Prostate gland (tissue), 2 donors: ENCODE results near the gene ZNHIT6. TPM values are rescaled to one million over a fixed set of nuclear protein-coding genes. Genes with fewer than 3 reads are reported as not detected.

Experiments used
- DNase-seq: peaks from one replicate; pipeline ENCODE4 v3.0.0-alpha.2; 2019; ENCODE audit warnings: low spot score
- H3K27ac ChIP-seq, 2 donors: fragments of 200-600 bp; sonication (generic); 2 replicates each; pipeline ENCODE4 v1.5.1; 2017 to 2019
- H3K27me3 ChIP-seq: fragments of 200-600 bp; sonication (generic); replicated peaks from 2 replicates; pipeline ENCODE4 v1.5.1; 2019; ENCODE audit not compliant: insufficient read depth
- H3K36me3 ChIP-seq, 2 donors: fragments of 200-600 bp; sonication (generic); 1 replicate in 1 of 2; 2 replicates in 1 of 2; pipeline versions ENCODE4 v1.5.1 to v1.8.1; 2017 to 2019
- H3K4me1 ChIP-seq: fragments of 200-600 bp; sonication (generic); replicated peaks from 2 replicates; pipeline ENCODE4 v1.5.1; 2019
- H3K4me3 ChIP-seq, 2 donors: fragments of 200-600 bp; sonication (generic); 2 replicates each; pipeline ENCODE4 v1.5.1; 2017 to 2019
- H3K9me3 ChIP-seq: fragments of 200-600 bp; sonication (generic); 2 replicates; pipeline ENCODE4 v1.5.1; 2017
- POLR2A ChIP-seq: fragments of 450-650 bp; IDR thresholded peaks from one replicate; pipeline ENCODE4 v1.6.1; 2016; ENCODE audit warnings: antibody characterized with exemption, mild to moderate bottlenecking
- POLR2AphosphoS5 ChIP-seq: sonication (generic); formaldehyde crosslinking; IDR thresholded peaks from one replicate; pipeline ENCODE4 v1.6.1; 2017; ENCODE audit warnings: antibody characterized with exemption
- WGBS: methylation state at CpG from one replicate; pipeline ENCODE4 v1.1.5; 2018; 5-methylcytosine and 5-hydroxymethylcytosine counted together
- intact Hi-C: fragments of 100-400 bp; cut with DNase I; formaldehyde crosslinking; loops from one replicate; pipeline ENCODE4 v1.14.2; 2022
- total RNA-seq, 2 donors: library from RNA; depleted of rRNA; stranded (reverse); fragments of >200 nt; gene quantifications; one replicate each; pipeline ENCODE4 v1.1.0, GENCODE V29; 2016
- TF ChIP-seq, protein P1 (sequence below), 4 experiments: fragments of 200-600 bp in 2 of 4; fragments of 450-650 bp in 2 of 4; sonication (generic) in 2 of 4; IDR thresholded peaks; 1 replicate in 3 of 4; 2 replicates in 1 of 4; pipeline ENCODE4 v1.5.1; 2016 to 2019; ENCODE audit warnings: antibody characterized with exemption in 4 of 4, mild to moderate bottlenecking in 2 of 4, moderate library complexity in 2 of 4

The ZNHIT6 gene
- total RNA-seq, 2 donors from 2014 or later, result 8.7 to 13.5 TPM

GRCh38 chr1:85689775-85690404 lies 18.3 kb downstream of the ZNHIT6 start:
- no peaks in the 10 kb centered on the region for H3K27me3 ChIP-seq
- intact Hi-C loops, result loop anchor here (5.0 kb wide), 1 partner anchor 113 kb away; no protein-coding TSS in a partner anchor
- H3K9me3 ChIP-seq, result no peaks in the 10 kb centered on the region
- no peak overlapping the region for H3K27ac ChIP-seq
- TF ChIP-seq, protein P1, sequence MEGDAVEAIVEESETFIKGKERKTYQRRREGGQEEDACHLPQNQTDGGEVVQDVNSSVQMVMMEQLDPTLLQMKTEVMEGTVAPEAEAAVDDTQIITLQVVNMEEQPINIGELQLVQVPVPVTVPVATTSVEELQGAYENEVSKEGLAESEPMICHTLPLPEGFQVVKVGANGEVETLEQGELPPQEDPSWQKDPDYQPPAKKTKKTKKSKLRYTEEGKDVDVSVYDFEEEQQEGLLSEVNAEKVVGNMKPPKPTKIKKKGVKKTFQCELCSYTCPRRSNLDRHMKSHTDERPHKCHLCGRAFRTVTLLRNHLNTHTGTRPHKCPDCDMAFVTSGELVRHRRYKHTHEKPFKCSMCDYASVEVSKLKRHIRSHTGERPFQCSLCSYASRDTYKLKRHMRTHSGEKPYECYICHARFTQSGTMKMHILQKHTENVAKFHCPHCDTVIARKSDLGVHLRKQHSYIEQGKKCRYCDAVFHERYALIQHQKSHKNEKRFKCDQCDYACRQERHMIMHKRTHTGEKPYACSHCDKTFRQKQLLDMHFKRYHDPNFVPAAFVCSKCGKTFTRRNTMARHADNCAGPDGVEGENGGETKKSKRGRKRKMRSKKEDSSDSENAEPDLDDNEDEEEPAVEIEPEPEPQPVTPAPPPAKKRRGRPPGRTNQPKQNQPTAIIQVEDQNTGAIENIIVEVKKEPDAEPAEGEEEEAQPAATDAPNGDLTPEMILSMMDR (IDR thresholded peaks at IDR 0.05), result no peak
- TF ChIP-seq POLR2AphosphoS5 (no peak), POLR2A (no peak)
- no peak overlapping the region for H3K4me3 ChIP-seq
- H3K4me1 ChIP-seq, result no peaks in the 10 kb centered on the region
- WGBS, result 58% methylated on average over 4 of the region's 4 CpGs
- H3K36me3 ChIP-seq, result no peaks in the 10 kb centered on the region
- no peak for DNase-seq

GRCh38 chr1:85683292-85684025 lies 24.8 kb downstream of the ZNHIT6 start:
- DNase-seq, result no peak
- Histone ChIP-seq H3K4me3 (no peak overlapping the region), H3K4me1 (no peaks in the 10 kb centered on the region), H3K27me3 (no peaks in the 10 kb centered on the region), H3K27ac (no peak overlapping the region), H3K36me3 (no peaks in the 10 kb centered on the region), H3K9me3 (no peaks in the 10 kb centered on the region)
- TF ChIP-seq, protein P1 (IDR thresholded peaks at IDR 0.05), result no peak
- no peak for TF ChIP-seq POLR2AphosphoS5
- intact Hi-C loops, result no loop called here
- 93% methylated on average over 9 of the region's 9 CpGs for whole genome bisulfite sequencing

DNA sequence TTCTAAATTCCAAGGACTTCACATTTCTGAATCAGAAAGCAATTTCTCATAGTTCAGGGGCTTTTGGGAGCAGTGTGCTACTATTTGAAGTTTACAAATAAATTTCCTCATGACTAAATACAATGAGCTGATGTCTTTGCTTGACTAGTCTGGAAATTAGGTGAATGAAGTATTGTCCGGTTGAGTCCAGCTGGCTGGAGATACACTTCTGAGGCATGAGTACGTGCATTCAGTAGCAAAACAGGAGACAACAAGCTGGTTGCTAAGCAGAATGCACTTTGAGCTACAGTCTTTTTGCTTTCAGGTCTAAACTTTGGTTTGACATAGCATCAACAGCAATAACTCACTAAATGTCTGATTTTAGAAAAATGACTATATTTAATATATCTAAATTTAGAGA lies 27.1 kb downstream of the ZNHIT6 start:
- Histone ChIP-seq H3K27ac (no peak overlapping the region), H3K36me3 (no peaks in the 10 kb centered on the region), H3K27me3 (no peaks in the 10 kb centered on the region), H3K4me1 (no peaks in the 10 kb centered on the region), H3K9me3 (no peaks in the 10 kb centered on the region), H3K4me3 (no peak overlapping the region)
- TF ChIP-seq POLR2AphosphoS5, result no peak
- TF ChIP-seq POLR2A, result no peak
- TF ChIP-seq, protein P1 (IDR thresholded peaks at IDR 0.05), result no peak
- DNase-seq, result no peak
- WGBS, result 60% methylated on average over 2 of the region's 2 CpGs
- intact Hi-C loops, result no loop called here

- H3K36me3 ChIP-seq, result no peaks in the 10 kb centered on the region
- no peaks in the 10 kb centered on the region for H3K9me3 ChIP-seq
- DNase-seq, result no peak
- 100% methylated on average over 1 of the region's 1 CpG for WGBS
- no peak overlapping the region for H3K4me3 ChIP-seq
- H3K27me3 ChIP-seq, result no peaks in the 10 kb centered on the region
- no peak overlapping the region for H3K27ac ChIP-seq
- intact Hi-C loops, result no loop called here
- no peak for TF ChIP-seq POLR2AphosphoS5
- no peak for TF ChIP-seq POLR2A
- no peaks in the 10 kb centered on the region for H3K4me1 ChIP-seq
These were observed 30.0 kb downstream of the ZNHIT6 start for GRCh38 chr1:85678193-85678592.

- DNase-seq, result no peak
These were observed 30.6 kb downstream of the ZNHIT6 start for GRCh38 chr1:85677656-85678055.

More at GRCh38 chr1:85677656-85678055, 30.6 kb downstream of the ZNHIT6 start:
- no peaks in the 10 kb centered on the region for H3K9me3 ChIP-seq
- TF ChIP-seq POLR2A (no peak), POLR2AphosphoS5 (no peak)
- TF ChIP-seq, protein P1 (IDR thresholded peaks at IDR 0.05), result no peak
- no peak overlapping the region for H3K4me3 ChIP-seq
- 86% methylated on average over 3 of the region's 3 CpGs for WGBS
- no peak overlapping the region for H3K27ac ChIP-seq
- no peaks in the 10 kb centered on the region for H3K36me3 ChIP-seq
- H3K4me1 ChIP-seq, result no peaks in the 10 kb centered on the region
- intact Hi-C loops, result no loop called here
- H3K27me3 ChIP-seq, result no peaks in the 10 kb centered on the region
